Stimulated activated CD4-positive, alpha-beta T cell treated with anti-CD3 and anti-CD28 coated beads, TNF-alpha, amount 100 ng/mL, for 1 hour (primary cell): ENCODE data around the gene BPIFB6.

ENCODE experiments used
- DNase-seq, 3 donors: peaks; one replicate each; pipeline ENCODE4 v3.0.0-alpha.2; 2020; ENCODE audit warnings: low read depth in 3 of 3, low spot score in 1 of 3

The BPIFB6 gene

GRCh38 chr20:33000802-33001466 is 30.5 kb upstream of the BPIFB6 start:
- no peak for DNase-seq

GRCh38 chr20:33002087-33002808 is 29.2 kb upstream of the BPIFB6 start:
- DNase-seq = no peak

- DNase-seq = no peak
These were observed 27.2 kb upstream of the BPIFB6 start, which contains the start of gene SUN5 for GRCh38 chr20:33004141-33004751. TSS of gene SUN5 (minus strand) at chr20:33004433. CDS start at chr20:33004340, 93 bp downstream.

DNA sequence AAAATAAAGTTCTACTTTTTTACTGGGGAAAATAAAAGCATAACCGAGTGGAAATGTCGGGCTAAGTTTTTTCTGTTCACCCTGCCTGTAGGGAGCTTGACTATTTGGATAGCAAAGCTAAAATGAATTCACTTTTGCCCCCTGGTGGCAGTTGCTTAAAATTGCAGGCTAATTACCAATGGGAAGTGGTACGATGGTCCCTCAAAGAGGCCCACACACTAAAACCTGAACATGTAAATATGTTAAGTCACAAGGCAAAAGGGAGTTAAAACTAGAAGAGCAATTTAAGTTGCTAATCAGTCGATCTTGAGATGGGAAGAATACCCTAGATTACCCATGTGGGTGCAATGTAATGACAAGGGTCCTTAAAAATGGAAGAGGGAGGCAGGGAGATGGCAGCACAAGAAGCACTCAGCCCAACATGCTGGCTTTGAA is 26.3 kb upstream of the BPIFB6 start:
- DNase-seq = no peak

- no peak for DNase-seq
These were observed 25.3 kb upstream of the BPIFB6 start for GRCh38 chr20:33005908-33006775.

GRCh38 chr20:33006776-33007375 is 24.6 kb upstream of the BPIFB6 start:
- DNase-seq = no peak

GRCh38 chr20:33007376-33008335 is 23.8 kb upstream of the BPIFB6 start, which contains the start of gene BPIFB2:
TSS of gene BPIFB2 (plus strand) at chr20:33007704. CDS start at chr20:33008575, 871 bp downstream.
- no peak for DNase-seq

- no peak for DNase-seq
These were observed 22.9 kb upstream of the BPIFB6 start for GRCh38 chr20:33008336-33009213.

DNA sequence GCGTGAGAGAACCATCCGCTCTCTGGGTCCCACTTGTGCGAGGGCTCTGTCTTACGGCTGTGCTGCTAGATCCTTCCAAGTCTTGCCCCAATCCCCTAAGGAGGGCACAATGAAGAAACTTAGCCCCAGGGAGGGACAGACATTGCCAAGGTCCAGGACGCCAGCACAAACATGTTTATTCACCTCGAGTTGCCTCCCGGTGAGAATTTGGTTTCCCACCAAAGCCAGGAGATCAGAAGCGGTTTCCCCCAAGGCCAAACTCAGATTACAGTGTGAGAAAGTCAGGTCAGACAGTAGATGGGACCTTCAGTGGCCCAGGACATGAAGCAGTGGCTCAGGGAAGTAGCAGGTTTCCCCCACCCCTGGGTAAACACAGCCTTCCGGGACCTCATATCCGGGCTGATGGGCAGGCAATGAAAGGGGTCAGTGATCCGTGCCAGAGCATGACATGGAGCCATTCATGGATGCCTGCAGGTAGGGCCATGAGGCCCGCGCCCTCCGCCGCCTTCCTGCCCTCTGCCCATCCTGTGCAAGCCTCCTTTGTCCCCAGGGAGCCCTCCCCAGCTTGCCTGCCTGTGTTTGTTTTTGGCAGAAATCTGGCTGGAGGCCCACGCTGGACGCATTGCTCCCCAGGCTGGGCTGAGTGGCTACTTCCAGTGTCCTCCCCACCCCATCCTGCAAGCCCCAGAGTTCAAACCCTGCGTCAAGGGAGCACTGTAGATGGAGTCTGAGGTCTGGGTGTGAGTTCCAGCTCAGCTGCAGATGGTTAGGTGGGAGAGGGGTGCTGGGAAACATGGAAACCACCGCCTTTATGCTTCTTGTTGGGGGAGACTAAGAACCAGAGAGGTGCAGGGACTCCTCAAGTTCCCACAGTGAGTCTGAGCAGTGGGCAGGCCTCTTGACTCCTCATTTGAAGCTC is 22.0 kb upstream of the BPIFB6 start:
- no peak for DNase-seq

DNA sequence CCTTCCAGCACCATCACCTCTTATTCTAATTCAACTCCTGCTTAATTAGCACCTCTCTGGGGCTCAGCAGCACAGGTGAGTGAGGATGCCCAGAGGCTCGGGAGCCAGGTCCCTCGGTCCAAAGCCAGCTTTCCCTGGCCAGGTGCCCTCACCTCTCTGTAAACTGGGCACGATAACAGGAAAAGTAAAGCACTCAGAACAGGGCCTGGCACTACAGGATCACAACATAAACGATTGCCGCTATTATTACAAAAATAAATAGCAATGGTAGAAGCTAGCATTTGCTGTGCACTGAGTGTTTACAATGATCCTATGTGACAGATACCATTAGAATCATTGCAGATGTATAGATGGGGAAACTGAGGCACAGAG is 21.3 kb upstream of the BPIFB6 start:
- DNase-seq = no peak

DNA sequence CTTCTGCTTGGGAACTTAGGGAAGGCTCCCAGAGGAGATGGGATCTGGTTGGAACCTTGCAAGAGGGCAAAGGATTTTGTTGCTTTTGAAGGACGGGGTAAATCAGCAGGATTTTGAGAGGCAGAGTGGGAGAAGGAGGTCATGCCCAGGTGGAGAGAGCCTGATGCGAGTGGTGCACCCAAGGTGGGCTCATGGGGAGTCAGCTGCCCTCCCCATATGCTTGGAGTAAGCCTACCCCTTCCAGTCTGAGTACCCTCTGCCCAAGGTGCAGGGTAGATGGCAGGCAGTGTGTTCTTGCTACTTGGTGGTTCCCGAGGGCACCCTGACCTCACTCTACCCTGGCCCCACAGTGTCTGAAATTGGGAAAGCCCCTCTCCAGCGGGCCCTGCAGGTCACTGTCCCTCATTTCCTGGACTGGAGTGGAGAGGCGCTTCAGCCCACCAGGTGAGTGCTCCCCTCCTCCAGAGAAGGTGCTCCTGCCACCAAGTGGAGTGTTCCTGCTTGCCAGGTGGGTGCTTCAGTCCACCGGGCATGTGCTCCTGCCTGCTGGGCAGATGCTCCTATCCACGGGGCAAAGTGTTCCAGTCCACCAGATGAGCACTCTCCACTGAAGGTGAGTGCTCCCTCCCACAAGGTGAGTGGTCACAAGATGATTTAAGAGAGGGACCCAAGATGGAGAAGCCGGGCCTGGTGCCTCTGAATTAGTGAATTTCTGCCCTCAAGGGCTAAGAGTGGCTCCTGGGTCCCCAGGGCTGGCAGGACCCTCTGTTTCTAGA is 20.6 kb upstream of the BPIFB6 start:
- DNase-seq = no peak

DNA sequence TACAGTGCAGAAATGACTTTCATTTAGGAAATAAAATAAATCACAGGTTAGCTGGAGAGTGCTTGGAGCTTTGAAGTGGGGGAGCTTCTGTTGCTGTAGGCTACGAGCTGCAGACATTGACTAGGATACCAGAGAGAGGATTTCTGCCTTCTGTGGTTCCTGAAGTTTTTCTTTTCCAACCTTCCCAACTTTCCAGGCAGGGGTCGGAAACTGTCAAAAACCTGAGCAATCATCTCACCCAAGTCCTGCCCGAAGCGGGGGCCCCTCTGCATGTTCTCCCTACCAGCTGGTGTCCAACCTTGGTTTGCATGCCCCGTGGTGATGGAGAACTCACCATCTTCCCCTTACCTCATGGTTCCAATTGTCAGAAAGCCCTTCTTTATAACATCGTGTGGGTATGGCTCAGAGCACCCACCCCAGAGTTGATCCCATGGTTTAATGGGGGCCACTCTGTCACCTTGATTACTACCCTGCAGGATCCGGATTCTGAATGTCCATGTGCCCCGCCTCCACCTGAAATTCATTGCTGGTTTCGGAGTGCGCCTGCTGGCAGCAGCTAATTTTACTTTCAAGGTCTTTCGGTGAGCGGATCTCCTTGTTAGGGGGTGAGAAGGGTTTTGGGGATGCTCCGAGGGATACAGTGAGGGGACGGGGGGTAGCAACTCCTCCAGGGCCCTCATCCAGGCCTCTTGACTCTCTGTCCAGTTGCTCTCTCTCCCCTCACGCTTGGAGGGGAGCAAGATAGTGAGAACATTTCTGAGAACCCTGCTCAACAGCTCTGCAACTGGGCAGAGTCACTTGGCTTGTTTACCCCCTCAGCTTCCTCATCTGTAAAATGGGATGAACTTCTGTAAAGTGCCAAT is 18.9 kb upstream of the BPIFB6 start:
- DNase-seq = no peak

DNA sequence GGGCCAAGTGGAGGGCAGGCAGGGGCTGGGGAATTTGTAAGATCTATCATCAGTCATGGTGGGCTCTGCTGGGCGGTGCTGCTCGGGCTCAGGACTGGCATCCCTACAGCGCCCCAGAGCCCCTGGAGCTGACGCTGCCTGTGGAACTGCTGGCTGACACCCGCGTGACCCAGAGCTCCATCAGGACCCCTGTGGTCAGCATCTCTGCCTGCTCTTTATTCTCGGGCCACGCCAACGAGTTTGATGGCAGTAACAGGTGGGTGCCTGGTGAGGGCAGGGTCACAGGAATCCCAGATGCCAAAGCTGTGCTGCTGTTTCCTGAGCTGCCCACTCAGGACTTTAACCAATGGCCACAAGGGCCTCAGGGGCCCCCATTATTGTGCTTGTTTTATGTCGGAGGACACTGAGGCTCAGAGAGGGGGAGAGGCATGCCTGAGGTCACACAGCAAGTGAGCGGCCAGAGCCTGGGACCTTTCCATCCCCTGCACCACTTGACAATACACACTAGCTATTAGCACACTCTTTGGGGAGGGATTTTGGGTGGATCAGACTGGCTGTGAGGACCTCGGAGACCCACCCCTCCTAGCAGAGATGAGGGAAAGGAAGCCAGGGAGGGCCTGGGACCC is 17.6 kb upstream of the BPIFB6 start:
- no peak for DNase-seq

- DNase-seq = no peak
These were observed 16.9 kb upstream of the BPIFB6 start for GRCh38 chr20:33014336-33015113.

- no peak for DNase-seq
These were observed 16.3 kb upstream of the BPIFB6 start for GRCh38 chr20:33015114-33015484.
